ENCODE data around the gene CBX4.

GRCh38 chr17:79802736-79803420 lies 36.4 kb downstream of the CBX4 start:
- TF ChIP-seq CTCF (IDR thresholded peaks at IDR 0.05) (no peak), POLR2A (IDR thresholded peaks at IDR 0.05) (no peak)

Measured in right lobe of liver (tissue), 4 donors.